ENCODE results near the gene SLC12A2. TPM values are rescaled to one million over a fixed set of nuclear protein-coding genes. Genes with fewer than 3 reads are reported as not detected.

SLC12A2 gene
- total and polyA plus RNA-seq, 10 donors, result 2.0 to 20.4 (median 16.0) TPM

DNA sequence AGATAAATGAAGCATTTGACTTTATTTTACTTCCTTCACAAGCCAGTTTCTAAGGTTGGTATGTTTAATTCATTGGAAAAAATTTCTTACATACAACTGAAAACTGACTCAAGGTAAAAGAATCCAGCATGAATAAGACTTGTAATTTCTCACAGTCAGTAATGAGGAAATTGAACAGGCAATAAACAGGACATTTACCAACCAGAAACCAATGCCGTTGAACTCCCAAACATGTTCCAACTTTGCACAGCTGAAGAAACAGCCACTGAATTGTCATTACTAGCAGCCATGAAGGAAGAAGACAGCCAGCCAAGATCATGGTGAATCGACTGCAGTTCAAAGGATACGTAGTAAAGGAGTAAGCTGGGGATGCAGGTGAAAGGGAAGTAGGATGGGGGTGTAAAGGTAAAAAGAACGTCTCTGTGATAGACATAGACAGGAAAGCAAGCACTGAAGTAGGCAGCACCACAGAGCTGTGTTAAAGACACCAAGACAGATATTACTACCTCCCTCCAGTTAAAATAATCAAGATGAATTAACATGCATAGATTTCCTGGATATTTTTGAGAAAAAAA is 21.3 kb upstream of the SLC12A2 start:
- Histone ChIP-seq H3K9me3 (no peaks in the 10 kb centered on the region), H3K27me3 (replicated peaks in 1 of 7) (no peaks in the 10 kb centered on the region), H3K27ac (no peak overlapping the region), H3K36me3 (peaks cover 0 to 36% (median 2%) of the 10 kb centered on the region in 6 donors), H3K4me3 (no peak overlapping the region), H3K4me1 (no peaks in the 10 kb centered on the region)
- WGBS, 5 donors, result 81 to 90% (median 85%) methylated on average over 4 of the region's 4 CpGs
- no peak for DNase-seq
- TF ChIP-seq, protein P1, sequence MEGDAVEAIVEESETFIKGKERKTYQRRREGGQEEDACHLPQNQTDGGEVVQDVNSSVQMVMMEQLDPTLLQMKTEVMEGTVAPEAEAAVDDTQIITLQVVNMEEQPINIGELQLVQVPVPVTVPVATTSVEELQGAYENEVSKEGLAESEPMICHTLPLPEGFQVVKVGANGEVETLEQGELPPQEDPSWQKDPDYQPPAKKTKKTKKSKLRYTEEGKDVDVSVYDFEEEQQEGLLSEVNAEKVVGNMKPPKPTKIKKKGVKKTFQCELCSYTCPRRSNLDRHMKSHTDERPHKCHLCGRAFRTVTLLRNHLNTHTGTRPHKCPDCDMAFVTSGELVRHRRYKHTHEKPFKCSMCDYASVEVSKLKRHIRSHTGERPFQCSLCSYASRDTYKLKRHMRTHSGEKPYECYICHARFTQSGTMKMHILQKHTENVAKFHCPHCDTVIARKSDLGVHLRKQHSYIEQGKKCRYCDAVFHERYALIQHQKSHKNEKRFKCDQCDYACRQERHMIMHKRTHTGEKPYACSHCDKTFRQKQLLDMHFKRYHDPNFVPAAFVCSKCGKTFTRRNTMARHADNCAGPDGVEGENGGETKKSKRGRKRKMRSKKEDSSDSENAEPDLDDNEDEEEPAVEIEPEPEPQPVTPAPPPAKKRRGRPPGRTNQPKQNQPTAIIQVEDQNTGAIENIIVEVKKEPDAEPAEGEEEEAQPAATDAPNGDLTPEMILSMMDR (IDR thresholded peaks at IDR 0.05 in 8 of 11, conservative IDR thresholded peaks at IDR 0.05 in 3 of 11), result no peak
- TF ChIP-seq POLR2A (IDR thresholded peaks at IDR 0.05), result no peak
- TF ChIP-seq POLR2AphosphoS5 (IDR thresholded peaks at IDR 0.05), result no peak
- intact Hi-C loops (cut with DNase I; ENCODE audit: low total_unique reads), result no loop called here

GRCh38 chr5:128074171-128074570 is 9.4 kb upstream of the SLC12A2 start:
- TF ChIP-seq POLR2A (IDR thresholded peaks at IDR 0.05), result no peak
- TF ChIP-seq, protein P1 (IDR thresholded peaks at IDR 0.05 in 8 of 11, conservative IDR thresholded peaks at IDR 0.05 in 3 of 11), result no peak
- TF ChIP-seq POLR2AphosphoS5 (IDR thresholded peaks at IDR 0.05), result no peak
- H3K36me3 ChIP-seq, result peaks cover 0 to 24% (median 0%) of the 10 kb centered on the region in 6 donors

GRCh38 chr5:128074953-128075352 is 8.6 kb upstream of the SLC12A2 start:
- Histone ChIP-seq H3K4me1 (peaks cover 4 to 56% (median 22%) of the 10 kb centered on the region in 6 donors), H3K4me3 (no peak overlapping the region), H3K27me3 (replicated peaks in 1 of 7) (no peaks in the 10 kb centered on the region), H3K36me3 (peaks cover 0 to 24% (median 0%) of the 10 kb centered on the region in 6 donors), H3K27ac (no peak overlapping the region), H3K9me3 (no peaks in the 10 kb centered on the region)
- TF ChIP-seq POLR2A (IDR thresholded peaks at IDR 0.05) (no peak), POLR2AphosphoS5 (IDR thresholded peaks at IDR 0.05) (no peak)
- TF ChIP-seq, protein P1 (IDR thresholded peaks at IDR 0.05 in 8 of 11, conservative IDR thresholded peaks at IDR 0.05 in 3 of 11), result no peak
- no peak for DNase-seq
- intact Hi-C loops (cut with DNase I; ENCODE audit: low total_unique reads), result no loop called here

More at GRCh38 chr5:128074171-128074570, 9.4 kb upstream of the SLC12A2 start:
- no peak overlapping the region for H3K4me3 ChIP-seq
- intact Hi-C loops (cut with DNase I; ENCODE audit: low total_unique reads), result no loop called here
- no peaks in the 10 kb centered on the region for H3K9me3 ChIP-seq
- H3K27me3 ChIP-seq (replicated peaks in 1 of 7), result no peaks in the 10 kb centered on the region
- peaks cover 0 to 48% (median 15%) of the 10 kb centered on the region in 6 donors for H3K4me1 ChIP-seq
- no peak for DNase-seq
- no peak overlapping the region for H3K27ac ChIP-seq

DNA sequence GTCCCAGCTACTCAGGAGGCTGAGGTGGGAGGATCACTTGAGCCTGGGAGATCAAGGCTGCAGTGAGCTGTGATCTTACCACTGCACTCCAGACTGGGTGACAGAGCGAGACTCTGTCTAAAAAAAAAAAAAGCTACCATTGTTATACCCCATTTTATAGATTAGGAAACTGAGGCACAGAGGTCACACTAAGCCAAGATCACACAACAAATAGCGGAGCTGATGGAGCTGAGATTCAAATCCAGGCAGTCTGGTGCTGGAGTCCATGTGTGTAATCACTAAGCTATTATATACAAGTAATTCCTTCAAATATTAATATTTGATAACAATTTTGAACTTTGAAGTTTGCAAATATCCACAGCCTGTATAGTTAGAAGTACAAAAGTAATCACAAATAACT is 6.0 kb upstream of the SLC12A2 start:
- TF ChIP-seq POLR2A (IDR thresholded peaks at IDR 0.05), result no peak
- no peak for TF ChIP-seq POLR2AphosphoS5 (IDR thresholded peaks at IDR 0.05)
- TF ChIP-seq, protein P1 (IDR thresholded peaks at IDR 0.05 in 8 of 11, conservative IDR thresholded peaks at IDR 0.05 in 3 of 11), result no peak
- H3K36me3 ChIP-seq, result peaks cover 0 to 15% (median 0%) of the 10 kb centered on the region in 6 donors
- no peak for DNase-seq
- WGBS, 5 donors, result 96 to 100% (median 97%) methylated on average over 2 of the region's 2 CpGs
- H3K27ac ChIP-seq, result no peak overlapping the region
- no peaks in the 10 kb centered on the region for H3K9me3 ChIP-seq
- intact Hi-C loops (cut with DNase I; ENCODE audit: low total_unique reads), result no loop called here
- H3K27me3 ChIP-seq (replicated peaks in 1 of 7), result no peaks in the 10 kb centered on the region
- H3K4me3 ChIP-seq, result no peak overlapping the region
- H3K4me1 ChIP-seq, result peaks cover 13 to 82% (median 47%) of the 10 kb centered on the region in 6 donors
